H1 (cell line): Measurements from ENCODE around the gene ESYT2. TPM values are rescaled to one million over a fixed set of nuclear protein-coding genes. Genes with fewer than 3 reads are reported as not detected.
A peak's percentile ranks its signal among the peaks of the same experiment; 100 is the strongest.

ENCODE experiments used
- CTCF ChIA-PET: fragments of 300-600 bp; sonication (Branson Sonifier 250); formaldehyde crosslinking; loops from one replicate; lab custom pipeline; 2021; ENCODE audit not compliant: partially characterized antibody; lab: Charles Lee
- POLR2A ChIA-PET: fragments of 300-600 bp; sonication (Branson Sonifier 250); formaldehyde crosslinking; loops from one replicate; lab custom pipeline; 2021; ENCODE audit warnings: inconsistent platforms; ENCODE audit not compliant: partially characterized antibody; lab: Charles Lee
- DNase-seq, 2 experiments: peaks; one replicate each; pipeline versions ENCODE4 v3.0.0 to v3.0.0-alpha.2; 2010 to 2022; ENCODE audit warnings: low spot score in 2 of 2, low read depth in 1 of 2, mixed read lengths in 1 of 2
- FAIRE-seq: peaks from 2 replicates; lab custom pipeline; 2011; peaks lifted over from hg19 to GRCh38; lab: Jason Lieb, UNC
- H2AFZ ChIP-seq: 2 replicates; pipeline ENCODE4 v1.8.1; 2012; ENCODE audit warnings: low read length, inconsistent platforms
- H2AK5ac ChIP-seq: 2 replicates; pipeline ENCODE4 v1.6.1; 2013; ENCODE audit warnings: low read depth, low read length
- H2BK120ac ChIP-seq: replicated peaks from 2 replicates; pipeline ENCODE3; 2013; ENCODE audit warnings: low read depth, low read length, inconsistent platforms
- H2BK12ac ChIP-seq: 2 replicates; pipeline ENCODE4 v1.6.1; 2013; ENCODE audit warnings: low read depth, low read length
- H2BK15ac ChIP-seq: 2 replicates; pipeline ENCODE4 v1.6.1; 2013; ENCODE audit warnings: low read length
- H2BK20ac ChIP-seq: 2 replicates; pipeline ENCODE4 v1.6.1; 2013; ENCODE audit warnings: low read length
- H2BK5ac ChIP-seq: 2 replicates; pipeline ENCODE4 v1.6.1; 2013; ENCODE audit warnings: low read depth, low read length
- H3K14ac ChIP-seq: 2 replicates; pipeline ENCODE4 v1.6.1; 2013; ENCODE audit warnings: inconsistent platforms; ENCODE audit not compliant: insufficient read length
- H3K18ac ChIP-seq: 2 replicates; pipeline ENCODE4 v1.6.1; 2013; ENCODE audit warnings: low read length; ENCODE audit errors: extremely low read depth
- H3K23ac ChIP-seq: 2 replicates; pipeline ENCODE4 v1.6.1; 2013; ENCODE audit warnings: inconsistent platforms; ENCODE audit not compliant: insufficient read length
- H3K23me2 ChIP-seq: 2 replicates; pipeline ENCODE4 v1.6.1; 2013; ENCODE audit warnings: low read depth, low read length
- H3K27ac ChIP-seq: 2 replicates; pipeline ENCODE4 v1.6.1; 2011; ENCODE audit warnings: low read depth, low read length, inconsistent platforms
- H3K27me3 ChIP-seq, 4 experiments: replicated peaks in 1 of 4; 1 replicate in 1 of 4; 2 replicates in 3 of 4; pipeline versions ENCODE4 v1.6.1 to v1.8.1; 2011 to 2013; ENCODE audit warnings: low read length in 3 of 4, mild to moderate bottlenecking in 3 of 4, inconsistent platforms in 2 of 4, mixed read lengths in 2 of 4, moderate library complexity in 1 of 4; ENCODE audit not compliant: control insufficient read depth in 3 of 4, insufficient read depth in 3 of 4; ENCODE audit errors: extremely low read depth in 1 of 4
- H3K36me3 ChIP-seq, 4 experiments: 2 replicates each; pipeline versions ENCODE4 v1.6.1 to v1.8.1; 2011 to 2013; ENCODE audit warnings: mild to moderate bottlenecking in 4 of 4, low read length in 3 of 4, moderate library complexity in 2 of 4, control low read depth in 1 of 4, inconsistent platforms in 1 of 4; ENCODE audit not compliant: insufficient read depth in 4 of 4, control insufficient read depth in 2 of 4
- H3K4ac ChIP-seq: replicated peaks from 2 replicates; pipeline ENCODE3; 2013; ENCODE audit warnings: low read length, low read depth, mixed read lengths, inconsistent platforms; ENCODE audit not compliant: insufficient read length
- H3K4me1 ChIP-seq, 4 experiments: replicated peaks in 1 of 4; 1 replicate in 1 of 4; 2 replicates in 3 of 4; pipeline versions ENCODE4 v1.6.1 to v1.8.1; 2011 to 2013; ENCODE audit warnings: low read length in 3 of 4, inconsistent platforms in 2 of 4, mixed read lengths in 1 of 4; ENCODE audit not compliant: insufficient read depth in 4 of 4, control insufficient read depth in 3 of 4
- H3K4me2 ChIP-seq, 2 experiments: 2 replicates each; pipeline versions ENCODE4 v1.6.1 to v1.8.1; 2011 to 2013; ENCODE audit warnings: low read depth in 2 of 2, low read length in 2 of 2, control low read depth in 1 of 2, inconsistent platforms in 1 of 2, mild to moderate bottlenecking in 1 of 2; ENCODE audit not compliant: insufficient read depth in 1 of 2
- H3K4me3 ChIP-seq, 4 experiments: fragments of 200-600, 300-600 bp in 1 of 4; sonication (generic), shearing (Covaris generic), sonication (Bioruptor Twin) in 1 of 4; 2 replicates each; pipeline versions ENCODE4 v1.5.1 to v1.8.1; 2011 to 2016; ENCODE audit warnings: low read length in 4 of 4, low read depth in 3 of 4, control low read depth in 2 of 4, inconsistent platforms in 2 of 4, mild to moderate bottlenecking in 2 of 4, mixed read lengths in 1 of 4, moderate library complexity in 1 of 4; ENCODE audit not compliant: insufficient read depth in 2 of 4; ENCODE audit errors: extremely low read depth in 1 of 4
- H3K56ac ChIP-seq: replicated peaks from 2 replicates; pipeline ENCODE3; 2013; ENCODE audit warnings: low read depth, mild to moderate bottlenecking, mixed read lengths, low read length, inconsistent platforms; ENCODE audit not compliant: insufficient read length
- H3K79me1 ChIP-seq: 2 replicates; pipeline ENCODE4 v1.6.1; 2013; ENCODE audit warnings: low read depth, low read length, control low read depth
- H3K79me2 ChIP-seq, 2 experiments: 2 replicates each; pipeline versions ENCODE4 v1.6.1 to v1.8.1; 2012 to 2013; ENCODE audit warnings: low read length in 2 of 2, mild to moderate bottlenecking in 2 of 2, inconsistent platforms in 1 of 2; ENCODE audit not compliant: insufficient read depth in 2 of 2, control insufficient read depth in 1 of 2
- H3K9ac ChIP-seq, 4 experiments: replicated peaks in 1 of 4; 1 replicate in 1 of 4; 2 replicates in 3 of 4; pipeline versions ENCODE4 v1.6.1 to v1.8.1; 2011 to 2013; ENCODE audit warnings: low read depth in 3 of 4, low read length in 3 of 4, control low read depth in 2 of 4, mild to moderate bottlenecking in 2 of 4, moderate library complexity in 2 of 4, inconsistent platforms in 1 of 4; ENCODE audit errors: extremely low read depth in 1 of 4
- H3K9me3 ChIP-seq, 2 experiments: 2 replicates each; pipeline versions ENCODE4 v1.6.1 to v1.8.1; 2012 to 2013; ENCODE audit warnings: mild to moderate bottlenecking in 2 of 2, moderate library complexity in 2 of 2, control low read depth in 1 of 2, inconsistent platforms in 1 of 2, low read depth in 1 of 2, low read length in 1 of 2, mixed read lengths in 1 of 2; ENCODE audit not compliant: insufficient read depth in 2 of 2
- H4K20me1 ChIP-seq, 2 experiments: replicated peaks in 1 of 2; 2 replicates each; pipeline versions ENCODE3 to v1.8.1; 2011 to 2013; ENCODE audit warnings: inconsistent platforms in 2 of 2, low read length in 2 of 2, mild to moderate bottlenecking in 1 of 2; ENCODE audit not compliant: insufficient read depth in 2 of 2, control insufficient read depth in 1 of 2
- H4K5ac ChIP-seq: 2 replicates; pipeline ENCODE4 v1.6.1; 2013; ENCODE audit warnings: low read length, low read depth, mixed read lengths, inconsistent platforms; ENCODE audit not compliant: insufficient read length
- H4K8ac ChIP-seq: 2 replicates; pipeline ENCODE4 v1.8.0; 2013; ENCODE audit warnings: mild to moderate bottlenecking, moderate library complexity, low read length, inconsistent platforms; ENCODE audit not compliant: insufficient read depth; ENCODE audit errors: extremely low read depth
- H4K91ac ChIP-seq: replicated peaks from 2 replicates; pipeline ENCODE3; 2013; ENCODE audit warnings: low read length, mixed read lengths, inconsistent platforms; ENCODE audit not compliant: insufficient read length
- SIN3A ChIP-seq, 2 experiments: IDR thresholded peaks in 1 of 2; conservative IDR thresholded peaks in 1 of 2; 2 replicates each; pipeline ENCODE4 v1.6.1; 2011 to 2012; ENCODE audit warnings: low read length in 2 of 2, improper control_type of control experiment in 1 of 2, low read depth in 1 of 2, mild to moderate bottlenecking in 1 of 2
- WGBS, 2 experiments: shearing (Covaris generic) in 1 of 2; methylation state at CpG; one replicate each; pipeline versions ENCODE4 v1.1.6 to v1.1.7; 2013 to 2015; ENCODE audit warnings: low lambda C conversion rate in 2 of 2, mixed read lengths in 2 of 2, inconsistent platforms in 1 of 2, low coverage in 1 of 2, missing lambda C conversion rate in 1 of 2; ENCODE audit not compliant: insufficient replicate concordance in 2 of 2, insufficient coverage in 1 of 2, insufficient read length in 1 of 2; ENCODE audit errors: extremely low coverage in 1 of 2, missing lambda C conversion rate in 1 of 2; 5-methylcytosine and 5-hydroxymethylcytosine counted together
- polyA plus RNA-seq, 7 experiments: library from polyadenylated mRNA; depleted of rRNA in 3 of 7; stranded (reverse) in 5 of 7; unstranded in 2 of 7; fragments of >200 nt in 5 of 7; fragments of 200-250 nt in 2 of 7; gene quantifications; 1 replicate in 5 of 7; 2 replicates in 1 of 7; 4 replicates in 1 of 7; pipeline versions ENCODE4 v1.2.1 to v1.2.3, GENCODE V29; 2011 to 2013; ENCODE audit warnings: missing spikeins in 2 of 7, mixed read lengths in 2 of 7
- total RNA-seq: library from RNA; stranded (reverse); fragmentation: NEBNext Ultra II Directional; extraction: Animal tissue kit (Norgen Biotek cat#: 25700); gene quantifications from 2 replicates; pipeline ENCODE4 v1.2.1, GENCODE V29; 2021
- TF ChIP-seq, protein P1 (sequence below): IDR thresholded peaks from 2 replicates; pipeline ENCODE4 v1.6.1; 2012; ENCODE audit warnings: inconsistent platforms

Gene ESYT2
- total and polyA plus RNA-seq, 2 of the 8 experiments (the other 6 are each of a cell fraction or from before 2014, with no cell fraction given), result 27.0 to 37.5 TPM

DNA sequence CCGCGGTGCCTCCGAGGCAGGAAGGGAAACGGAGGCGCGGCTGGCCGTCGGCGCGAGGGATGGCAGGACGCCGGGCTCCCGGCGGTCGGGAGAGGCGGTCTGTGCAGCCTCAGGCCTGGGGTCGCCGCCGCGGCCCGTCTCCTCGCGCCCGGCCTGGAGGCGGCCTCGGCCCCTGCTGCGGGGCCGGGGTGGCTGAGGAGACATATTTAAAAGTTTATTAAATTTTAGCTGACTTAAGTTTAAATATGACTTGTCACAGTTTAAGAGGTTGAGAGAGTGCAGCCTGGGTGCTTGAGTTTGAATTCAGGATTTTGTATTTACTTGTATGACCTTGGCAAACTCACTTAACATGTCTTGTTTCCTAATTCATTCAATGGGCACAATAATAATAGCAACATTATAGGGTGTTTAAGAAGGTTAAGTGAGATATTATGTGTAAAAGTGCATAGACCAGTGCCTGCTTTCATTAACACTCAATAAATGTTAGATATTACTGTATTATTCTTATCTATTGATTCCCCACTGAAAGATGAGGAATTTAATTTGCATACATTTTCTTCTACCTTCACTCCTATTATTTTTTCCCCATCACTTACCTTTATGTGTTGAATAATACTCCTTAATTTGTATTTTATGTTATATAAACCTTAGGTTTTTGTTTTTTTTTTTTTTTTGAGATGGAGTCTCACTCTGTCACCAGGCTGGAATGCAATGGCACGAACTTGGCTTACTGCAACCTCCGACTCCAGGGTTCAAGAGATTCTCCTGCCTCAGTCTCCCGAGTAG, 27.8 kb upstream of the ESYT2 start:
- H4K8ac ChIP-seq, result no peak overlapping the region
- no peak overlapping the region for H3K27ac ChIP-seq
- POLR2A ChIA-PET, result interaction anchor here (1.2 to 1.9 kb wide), 2 partner anchors 26 to 266 kb away, joined by 3 to 4 read pairs; no protein-coding TSS in a partner anchor

More for the DNA sequence above, 27.8 kb upstream of the ESYT2 start:
- 15% methylated on average over 18 of the region's 31 CpGs; no CpG with 5 or more reads in 1 of the 2 experiments for WGBS, 2 experiments
- Histone ChIP-seq H2BK5ac (peak overlapping the region; percentile 7; the same call in 1 of the 2 replicates), H3K14ac (no peak overlapping the region), H3K4ac (no peak overlapping the region), H4K5ac (no peak overlapping the region), H3K36me3 (no peaks in the 10 kb centered on the region), H3K79me1 (no peaks in the 10 kb centered on the region), H2BK12ac (no peak overlapping the region), H3K4me2 (peak overlapping the region; percentile 45 to 72), H2BK15ac (no peak overlapping the region), H3K56ac (peak overlapping the region; percentile 69), H3K9me3 (no peaks in the 10 kb centered on the region), H3K27me3 (no peaks in the 10 kb centered on the region), H3K4me1 (peaks cover 9 to 23% (median 14%) of the 10 kb centered on the region in 4 experiments; a peak in 6 of 7 replicates), H3K18ac (no peak overlapping the region), H3K23ac (no peak overlapping the region), H3K9ac (peak overlapping the region in 3 of 4 experiments; percentile 51 to 65 (median 58); a peak in 4 of 7 replicates), H2AK5ac (no peak overlapping the region), H3K4me3 (peak overlapping the region; percentile 62 to 84 (median 73)), H2BK20ac (no peak overlapping the region), H3K23me2 (no peaks in the 10 kb centered on the region; the same call in 1 of the 2 replicates), H3K79me2 (peaks cover 0 to 15% of the 10 kb centered on the region in 2 experiments; a peak in 2 of 4 replicates), H2AFZ (no peak overlapping the region), H4K20me1 (no peaks in the 10 kb centered on the region), H4K91ac (no peak overlapping the region), H2BK120ac (no peak overlapping the region)
- DNase-seq (no peak), FAIRE-seq (no peak)
- 0 out of 4 replicates have a peak, but pooled peaks of 1 of the 2 experiments have one; percentile 42 for TF ChIP-seq SIN3A (conservative IDR thresholded peaks at IDR 0.05 in 1 of 2, IDR thresholded peaks at IDR 0.05 in 1 of 2; ENCODE audit: low read depth in 1 of 2, low read length in 2 of 2)
- TF ChIP-seq, protein P1, sequence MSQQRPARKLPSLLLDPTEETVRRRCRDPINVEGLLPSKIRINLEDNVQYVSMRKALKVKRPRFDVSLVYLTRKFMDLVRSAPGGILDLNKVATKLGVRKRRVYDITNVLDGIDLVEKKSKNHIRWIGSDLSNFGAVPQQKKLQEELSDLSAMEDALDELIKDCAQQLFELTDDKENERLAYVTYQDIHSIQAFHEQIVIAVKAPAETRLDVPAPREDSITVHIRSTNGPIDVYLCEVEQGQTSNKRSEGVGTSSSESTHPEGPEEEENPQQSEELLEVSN, result no peak
- CTCF ChIA-PET, result no interaction called here
